ENCODE results near the gene DDO.
"Not testable (repeated sequence)": the region's sequence is repeated elsewhere in the genome, so short reads cannot be mapped to it uniquely, and the experiment has no call there.

DDO gene

DNA sequence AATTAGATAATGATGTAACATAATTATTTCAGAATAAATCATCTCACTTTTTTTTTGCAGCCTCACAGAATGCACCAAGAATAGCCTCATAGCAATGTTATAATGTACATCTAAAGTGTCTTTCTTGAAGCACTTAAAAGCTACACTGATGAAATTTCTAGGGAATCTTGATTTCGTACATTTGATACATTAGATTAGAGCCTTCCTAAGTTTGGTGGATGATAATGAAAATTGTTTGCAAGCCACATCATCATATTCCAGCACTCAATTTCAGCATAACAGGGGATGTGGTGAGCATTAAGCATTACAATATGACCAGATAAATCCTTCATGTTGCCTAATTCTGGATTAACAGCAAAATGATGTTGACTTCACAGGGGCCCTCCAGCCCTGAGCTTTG is 47.5 kb downstream of the DDO start:
- no peak for DNase-seq (ENCODE audit: low spot score)

- DNase-seq (ENCODE audit: low spot score), result no peak
Measured at GRCh38 chr6:110366975-110367374, 48.4 kb downstream of the DDO start.

- DNase-seq (ENCODE audit: low spot score), result no peak
Measured at GRCh38 chr6:110366256-110366655, 49.1 kb downstream of the DDO start.

DNA sequence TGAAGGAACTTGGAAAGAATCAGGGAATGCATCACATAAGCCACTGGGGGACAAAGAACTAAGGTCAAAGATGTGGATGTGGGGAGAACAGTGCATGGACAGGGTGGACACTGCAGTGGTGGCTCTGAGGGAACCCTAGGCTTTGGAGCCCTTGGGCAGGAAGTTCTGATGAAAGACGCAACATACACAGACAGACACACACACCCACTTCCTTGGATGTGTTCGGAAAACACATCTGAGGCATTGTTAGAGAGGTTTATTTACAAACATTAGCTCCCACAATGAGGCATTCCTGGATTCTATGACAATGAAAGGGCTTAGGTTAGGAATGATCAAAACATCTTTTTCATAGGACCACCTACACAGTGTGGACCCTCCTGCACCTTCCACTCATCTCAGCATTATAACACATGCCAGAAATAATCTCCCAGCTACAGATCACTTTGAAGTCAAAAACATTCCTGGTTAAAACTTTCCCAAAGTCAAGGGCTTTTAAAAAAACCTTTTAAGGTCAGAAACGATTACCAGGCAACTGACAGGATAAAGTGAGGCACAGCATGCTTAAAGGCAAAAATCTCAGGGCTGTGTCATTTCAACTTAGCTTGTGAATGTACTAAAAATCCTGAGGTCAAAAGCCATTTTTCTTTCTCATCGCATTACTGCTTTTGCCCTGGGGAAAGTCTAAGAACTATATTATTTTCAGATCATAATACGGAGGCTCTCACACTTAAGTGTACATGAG is 50.8 kb downstream of the DDO start:
- DNase-seq (ENCODE audit: low spot score), result no peak

- DNase-seq (ENCODE audit: low spot score), result no peak
Measured at GRCh38 chr6:110363748-110364147, 51.6 kb downstream of the DDO start.

DNA sequence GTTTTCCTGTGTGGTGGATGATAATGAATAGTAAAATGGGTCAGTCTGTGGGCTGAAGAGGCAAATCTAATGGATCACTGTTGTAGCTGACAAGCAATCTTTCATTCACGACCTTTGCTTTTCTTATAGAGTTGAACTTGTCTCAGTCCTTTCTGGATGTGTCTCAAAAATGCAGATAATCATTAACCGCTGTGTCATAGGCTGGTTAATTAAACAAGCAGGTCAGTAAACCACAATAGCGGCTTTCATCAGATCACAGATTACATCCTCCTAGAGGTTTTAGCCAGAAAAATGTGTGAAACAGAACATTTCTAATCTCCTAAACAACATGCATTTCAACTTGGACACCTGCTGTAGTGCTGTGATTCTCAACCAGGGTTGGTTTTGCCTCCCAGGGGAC is 54.7 kb downstream of the DDO start:
- no peak for DNase-seq (ENCODE audit: low spot score)

GRCh38 chr6:110359556-110359955 is 55.8 kb downstream of the DDO start:
- DNase-seq (ENCODE audit: low spot score), result no peak

DNA sequence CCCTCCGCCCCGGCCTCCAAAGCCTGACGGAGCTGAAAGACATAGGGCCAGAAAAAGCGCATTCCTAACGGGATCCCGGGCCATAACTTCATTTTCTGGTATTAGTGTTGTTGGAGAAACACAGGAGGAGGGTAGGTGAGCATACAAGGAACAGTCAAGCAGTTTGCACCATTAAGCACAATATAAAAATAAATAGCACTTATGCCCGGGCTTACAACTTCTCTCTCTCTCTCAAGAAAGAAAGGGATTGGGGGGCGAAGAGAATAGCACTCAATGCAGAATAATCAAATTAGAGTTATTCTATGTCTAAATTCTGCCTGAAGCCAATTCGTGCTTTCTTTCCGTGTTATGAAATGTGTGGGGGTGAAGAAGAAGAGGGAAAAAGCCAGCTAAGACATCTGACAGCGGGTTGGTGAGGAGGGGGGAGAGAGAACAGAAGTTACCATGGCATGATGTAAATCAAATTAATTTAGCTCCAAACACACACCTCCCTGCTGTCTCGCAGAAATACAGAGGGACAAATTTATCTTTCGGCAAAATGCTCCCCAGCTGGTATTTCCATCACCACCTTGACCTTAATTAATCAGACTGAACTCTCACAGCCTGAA is 56.7 kb downstream of the DDO start:
- DNase-seq (ENCODE audit: low spot score), result no peak

- DNase-seq (ENCODE audit: low spot score), result peak; percentile 55
Measured at GRCh38 chr6:110357664-110358552, 57.5 kb downstream of the DDO start, which contains the start of gene METTL24. Gene METTL24 (minus strand): TSS chr6:110358349. CDS start chr6:110358272, 77 bp downstream.

- peak; percentile 29 for DNase-seq (ENCODE audit: low spot score)
Measured at GRCh38 chr6:110357298-110357663, 58.1 kb downstream of the DDO start.

GRCh38 chr6:110356778-110357177 is 58.6 kb downstream of the DDO start:
- DNase-seq (ENCODE audit: low spot score), result no peak

GRCh38 chr6:110355727-110356126 is 59.6 kb downstream of the DDO start:
- no peak for DNase-seq (ENCODE audit: low spot score)

DNA sequence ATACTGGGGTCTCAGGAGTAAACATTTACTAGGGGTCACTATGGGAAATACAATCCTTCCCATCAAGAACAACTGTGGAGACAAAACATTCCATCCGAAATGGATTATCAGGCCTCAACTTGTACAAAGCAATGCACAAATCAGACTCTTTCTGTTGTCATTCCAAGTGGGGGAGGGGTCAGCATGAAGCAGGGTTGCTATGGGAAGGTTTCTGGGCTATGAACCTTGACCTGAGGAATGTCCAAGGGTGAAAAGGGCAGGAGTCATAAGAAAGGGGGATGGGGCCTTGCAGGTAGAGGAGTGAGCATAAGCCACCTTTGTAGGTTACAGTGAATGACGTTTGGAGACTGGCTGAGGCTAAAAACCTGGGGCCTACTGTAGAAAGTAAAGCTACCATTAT is 60.4 kb downstream of the DDO start:
- DNase-seq (ENCODE audit: low spot score), result no peak

- DNase-seq (ENCODE audit: low spot score), result no peak
Measured at GRCh38 chr6:110354153-110354552, 61.2 kb downstream of the DDO start.

DNA sequence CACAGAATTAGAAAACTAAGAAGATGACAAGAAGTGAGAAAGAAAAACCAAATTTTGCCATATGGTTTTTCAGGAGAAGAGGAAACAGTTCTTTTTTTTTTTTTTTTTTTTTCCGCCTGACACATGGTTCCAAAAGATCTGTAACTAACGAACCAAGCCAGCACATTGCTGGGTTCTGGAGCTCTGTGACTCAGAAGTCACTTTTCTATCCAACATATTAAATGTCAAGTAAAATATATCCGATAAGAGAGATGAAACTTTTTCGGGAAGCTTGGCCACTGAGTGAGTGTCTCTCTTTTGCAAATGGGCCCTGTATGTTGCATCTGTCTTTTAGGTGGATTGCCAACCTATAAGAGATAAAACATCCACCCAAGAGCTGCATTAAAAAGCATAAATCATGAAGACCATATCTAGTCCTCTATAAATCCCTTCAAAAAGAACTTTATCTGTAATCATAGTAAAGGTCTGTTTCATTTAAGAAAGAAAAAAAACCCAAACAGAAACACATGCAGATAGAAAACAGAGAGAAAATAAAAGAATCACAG is 61.8 kb downstream of the DDO start:
- DNase-seq (ENCODE audit: low spot score), result no peak

DNA sequence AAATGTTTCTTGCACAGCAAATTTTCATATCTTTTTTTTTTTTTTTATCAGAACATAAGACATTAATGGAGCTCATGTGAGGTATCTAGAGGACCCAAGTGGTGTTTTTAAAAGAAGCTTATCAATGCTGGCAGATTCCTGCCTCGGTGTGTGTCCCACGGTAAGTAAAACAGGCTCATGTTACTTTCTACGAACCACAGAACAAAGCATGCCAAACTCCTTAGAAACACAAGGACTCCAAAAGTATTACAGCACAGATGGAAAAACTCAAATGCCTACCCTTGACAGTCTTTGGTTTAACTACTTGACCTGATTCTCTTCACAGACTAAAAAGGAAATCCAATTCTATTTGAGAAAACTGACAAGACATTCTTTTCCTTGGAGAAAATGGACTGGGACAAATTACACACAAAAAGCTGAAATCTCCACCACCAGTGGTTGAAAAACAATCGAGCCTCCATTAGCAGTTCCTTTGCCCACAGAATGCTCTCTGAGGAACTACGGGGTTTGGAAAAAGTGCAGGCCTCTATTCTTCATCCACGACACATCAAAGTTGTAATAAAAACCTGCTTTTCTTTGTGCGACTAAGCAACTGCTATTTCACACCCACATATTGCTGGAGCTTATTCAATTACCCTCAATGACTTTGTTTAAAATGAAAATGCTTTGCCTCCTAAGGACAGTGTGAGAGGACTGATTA is 62.7 kb downstream of the DDO start:
- DNase-seq (ENCODE audit: low spot score), result no peak

GRCh38 chr6:110351986-110352385 is 63.4 kb downstream of the DDO start:
- DNase-seq (ENCODE audit: low spot score), result no peak

- no peak for DNase-seq (ENCODE audit: low spot score)
Measured at GRCh38 chr6:110351546-110351945, 63.8 kb downstream of the DDO start.

GRCh38 chr6:110350593-110350992 is 64.8 kb downstream of the DDO start:
- DNase-seq (ENCODE audit: low spot score), result not testable (repeated sequence)

GRCh38 chr6:110348961-110349690 is 66.2 kb downstream of the DDO start:
- no peak for DNase-seq (ENCODE audit: low spot score)

- DNase-seq (ENCODE audit: low spot score), result no peak
Measured at GRCh38 chr6:110345025-110345424, 70.3 kb downstream of the DDO start.

All from GM03348 (cell line).